HK-2 (cell line): ENCODE measurements around the gene ZFPL1.

Source experiments
- DNase-seq: peaks from one replicate; pipeline ENCODE4 v3.0.0-alpha.2; 2018; ENCODE audit not compliant: unreplicated experiment

Gene ZFPL1

DNA sequence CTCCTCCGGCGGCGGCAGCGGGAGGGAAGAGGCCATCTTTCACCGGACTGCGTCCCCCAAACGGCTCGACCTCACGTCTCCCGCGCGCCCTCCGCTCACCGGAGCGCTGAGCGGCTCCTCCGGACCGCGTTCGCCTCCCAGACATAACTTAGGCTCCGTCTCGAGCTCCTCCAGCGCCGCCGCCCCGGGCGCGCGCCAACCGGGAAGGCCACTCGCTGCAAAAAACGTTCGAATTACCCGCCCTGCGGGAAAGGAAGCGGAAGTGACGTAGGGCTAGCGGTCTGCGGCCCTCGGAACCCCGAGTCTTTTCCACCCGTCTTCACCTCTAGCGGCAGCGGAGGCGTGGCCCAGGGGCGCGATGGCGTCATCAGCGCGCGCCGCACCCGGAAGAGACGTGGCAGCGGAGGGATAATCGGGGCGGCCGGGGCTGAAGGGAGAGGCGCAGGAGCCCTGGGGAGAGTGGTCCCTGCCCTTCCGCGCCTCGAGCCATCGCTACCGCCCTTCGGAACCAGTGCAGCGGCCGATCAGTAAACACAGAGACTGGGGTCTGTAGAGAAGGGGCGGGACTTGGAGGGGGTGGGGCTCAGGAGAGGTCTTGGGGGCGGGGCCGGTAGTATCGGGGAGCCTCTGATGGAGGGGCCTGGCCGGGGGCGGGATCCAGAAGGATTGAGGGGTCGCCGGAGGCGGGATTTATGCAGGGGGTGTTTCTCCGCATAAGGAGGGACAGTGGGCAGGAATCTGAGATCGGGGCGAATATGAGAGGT is at the start of gene ZFPL1, which contains the start of gene CDCA5:
TSS of gene ZFPL1 (plus strand) at position 389 of the 764 bp plus-strand sequence. CDS start 477 bp downstream, outside the sequence.
TSS of gene CDCA5 (minus strand) at position 207 of the 764 bp plus-strand sequence. CDS start at position 145, 62 bp downstream.
- DNase-seq: peak; percentile 88

DNA sequence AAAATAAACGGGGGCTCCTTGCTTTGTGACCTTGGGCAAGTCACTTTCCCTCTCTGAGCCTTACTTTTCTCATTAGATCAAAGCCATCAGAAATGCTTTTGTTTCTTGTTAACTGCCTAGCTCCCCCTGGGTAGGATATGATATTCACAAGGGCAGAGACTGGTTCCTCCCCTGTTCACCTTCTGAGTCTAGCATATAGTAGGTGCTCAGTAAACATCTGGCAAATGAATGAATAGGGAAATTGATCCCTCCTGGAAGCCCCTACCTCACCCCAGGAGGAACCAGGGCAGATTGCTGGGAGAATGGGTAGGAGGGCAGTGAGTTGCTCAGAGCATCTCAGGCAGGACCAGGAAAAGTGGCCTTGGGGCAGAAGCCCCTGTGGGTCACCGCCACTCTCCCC is 49.6 kb upstream of the ZFPL1 start:
- DNase-seq: no peak

DNA sequence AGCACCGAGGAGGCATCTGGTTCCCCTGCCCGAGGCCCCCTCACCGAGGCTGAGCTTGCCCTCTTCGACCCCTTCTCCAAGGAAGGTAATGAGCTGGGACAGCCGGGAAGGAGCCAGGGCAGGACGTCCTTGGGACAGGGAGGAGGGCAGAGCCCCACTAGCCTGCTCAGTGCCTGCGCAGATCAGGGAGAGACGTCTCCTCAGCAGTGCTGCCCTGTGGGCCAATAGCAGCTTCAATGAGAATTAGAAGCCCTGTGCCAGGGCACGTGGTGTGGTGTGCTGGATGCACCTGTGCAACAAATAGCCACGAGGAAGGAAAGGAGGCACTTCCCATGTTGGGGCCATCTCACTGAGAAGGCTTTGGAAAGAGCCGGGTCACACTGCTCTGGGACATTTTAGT is 48.4 kb upstream of the ZFPL1 start:
- DNase-seq: no peak

DNA sequence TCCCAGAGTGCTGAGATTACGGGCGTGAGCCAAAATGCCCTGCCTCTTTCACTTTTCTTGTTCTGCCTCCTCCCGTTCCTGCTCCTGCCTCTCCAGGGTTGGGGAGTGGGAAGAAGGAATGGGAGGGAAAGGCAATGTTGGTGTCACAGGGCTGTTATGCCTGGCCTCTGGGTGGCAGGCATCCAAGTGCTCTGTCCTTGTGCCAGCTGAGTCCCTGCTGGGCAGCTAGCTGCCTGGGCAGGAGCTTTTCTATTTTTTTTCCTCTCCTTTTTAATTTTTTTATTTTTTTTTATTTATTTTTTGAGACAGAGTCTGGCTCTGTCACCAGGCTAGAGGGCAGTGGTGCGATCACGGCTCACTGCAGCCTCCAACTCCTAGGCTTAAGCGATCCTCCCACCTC is 47.1 kb upstream of the ZFPL1 start:
- no peak for DNase-seq

DNA sequence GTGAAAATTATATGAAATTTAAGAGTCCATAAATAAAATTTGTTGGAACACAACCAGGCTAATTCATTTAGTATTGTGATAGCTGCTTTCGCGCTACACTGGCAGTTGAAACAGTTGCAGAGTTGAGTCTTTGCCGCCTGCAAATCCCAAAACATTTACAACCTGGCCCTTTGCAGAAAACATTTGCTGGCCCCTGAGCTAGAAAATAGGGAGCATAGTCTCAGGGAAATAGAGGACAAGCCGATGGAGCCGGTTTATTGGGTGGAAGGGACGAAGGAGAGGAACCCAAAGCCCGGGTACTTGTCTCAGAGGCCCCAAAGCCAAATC is 43.5 kb upstream of the ZFPL1 start:
- DNase-seq: no peak

DNA sequence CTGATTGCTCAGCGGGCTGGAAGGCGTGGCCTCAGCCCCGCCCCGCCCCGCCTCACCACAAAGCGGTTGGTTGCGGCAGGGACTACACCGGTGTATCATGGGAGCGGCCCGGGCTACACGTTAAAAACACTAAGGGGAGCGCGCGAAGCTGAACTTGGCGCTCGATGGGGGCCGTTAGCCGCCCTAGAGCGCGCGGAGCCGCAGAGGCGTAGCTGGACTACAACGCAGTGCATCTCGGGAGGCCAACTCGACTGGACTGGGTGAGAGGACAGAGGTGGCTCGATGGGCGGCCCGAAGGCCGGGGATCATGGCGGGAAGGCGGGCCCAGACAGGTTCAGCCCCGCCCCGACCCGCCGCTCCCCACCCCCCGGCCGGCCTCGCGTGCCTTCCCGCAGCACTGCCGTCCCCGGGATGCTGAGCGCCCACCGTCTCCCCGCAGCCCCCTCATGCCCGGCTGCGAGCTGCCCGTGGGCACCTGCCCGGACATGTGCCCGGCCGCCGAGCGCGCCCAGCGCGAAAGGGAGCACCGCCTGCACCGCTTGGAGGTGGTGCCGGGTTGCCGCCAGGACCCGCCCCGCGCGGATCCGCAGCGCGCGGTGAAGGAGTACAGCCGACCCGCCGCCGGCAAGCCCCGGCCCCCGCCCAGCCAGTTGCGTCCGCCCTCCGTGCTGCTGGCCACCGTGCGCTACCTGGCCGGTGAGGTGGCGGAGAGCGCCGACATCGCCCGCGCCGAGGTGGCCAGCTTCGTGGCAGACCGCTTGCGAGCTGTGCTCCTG is 43.0 kb upstream of the ZFPL1 start, which contains the start of gene SAC3D1:
TSS of gene SAC3D1 (plus strand) at position 364 of the 776 bp plus-strand sequence. CDS start at position 447, 83 bp downstream.
- peak; percentile 88 for DNase-seq

DNA sequence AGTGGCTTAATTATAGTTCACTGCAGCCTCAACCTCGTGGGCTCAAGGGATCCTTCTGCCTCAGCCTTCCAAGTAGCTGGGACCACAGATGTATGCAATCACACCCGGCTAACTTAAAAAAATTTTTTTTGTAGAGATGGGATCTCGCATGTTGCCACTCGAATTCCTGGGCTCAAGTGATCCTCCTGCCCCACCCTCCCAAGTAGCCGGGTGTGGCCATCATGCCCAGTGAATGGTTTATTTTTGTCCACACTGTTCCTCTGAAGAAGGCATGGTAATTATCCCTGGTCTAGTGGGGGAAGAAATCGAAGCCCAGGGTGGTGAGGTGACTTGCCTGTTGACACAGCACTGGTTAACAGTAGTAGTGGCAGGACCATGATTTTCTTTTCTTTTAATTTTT is 41.1 kb upstream of the ZFPL1 start:
- no peak for DNase-seq

DNA sequence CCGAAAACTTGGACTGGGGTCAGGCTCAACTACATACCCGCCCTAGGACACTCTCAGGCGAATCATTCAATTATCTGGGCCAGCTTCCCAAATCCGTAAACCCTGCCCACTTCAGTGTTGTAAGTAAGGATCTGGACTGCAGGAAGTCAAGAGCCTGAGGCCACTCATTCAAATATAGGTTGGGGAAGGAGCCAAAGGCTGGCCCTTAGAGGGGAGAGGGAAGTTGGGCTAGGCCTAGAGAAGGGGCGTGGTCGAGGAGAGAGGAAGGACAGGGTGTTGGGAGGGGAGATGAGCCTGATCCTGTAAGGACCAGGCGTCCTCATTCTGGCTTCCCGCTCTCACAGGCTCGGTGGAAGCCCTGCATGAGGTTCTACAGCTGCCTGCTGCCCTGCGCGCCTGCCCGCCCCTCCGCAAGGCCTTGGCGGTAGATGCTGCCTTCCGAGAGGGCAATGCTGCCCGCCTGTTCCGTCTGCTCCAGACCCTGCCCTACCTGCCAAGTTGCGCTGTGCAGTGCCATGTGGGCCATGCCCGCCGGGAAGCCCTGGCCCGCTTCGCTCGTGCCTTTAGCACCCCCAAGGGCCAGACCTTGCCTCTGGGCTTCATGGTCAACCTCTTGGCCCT is 40.0 kb upstream of the ZFPL1 start:
- DNase-seq: no peak

DNA sequence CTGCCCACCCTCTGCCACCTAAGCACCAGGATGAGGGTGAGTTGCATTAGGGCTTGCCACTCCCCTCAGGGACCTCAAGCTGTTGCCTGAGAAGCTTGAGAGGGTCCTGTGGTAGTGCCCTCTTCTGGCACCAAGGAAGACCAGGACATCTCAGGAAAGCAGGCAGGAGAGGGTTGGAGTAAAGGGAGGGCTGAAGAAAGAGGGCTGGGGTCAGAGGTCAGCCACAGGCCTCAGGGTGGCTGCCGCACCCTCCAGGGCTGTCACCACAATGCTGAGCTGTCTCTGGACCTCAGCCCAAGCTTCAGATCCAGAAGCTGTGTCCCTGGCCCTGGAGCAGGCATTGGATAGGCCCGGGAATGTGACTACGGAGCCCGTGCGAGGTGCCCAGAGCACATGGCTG is 39.0 kb upstream of the ZFPL1 start:
- DNase-seq: no peak

DNA sequence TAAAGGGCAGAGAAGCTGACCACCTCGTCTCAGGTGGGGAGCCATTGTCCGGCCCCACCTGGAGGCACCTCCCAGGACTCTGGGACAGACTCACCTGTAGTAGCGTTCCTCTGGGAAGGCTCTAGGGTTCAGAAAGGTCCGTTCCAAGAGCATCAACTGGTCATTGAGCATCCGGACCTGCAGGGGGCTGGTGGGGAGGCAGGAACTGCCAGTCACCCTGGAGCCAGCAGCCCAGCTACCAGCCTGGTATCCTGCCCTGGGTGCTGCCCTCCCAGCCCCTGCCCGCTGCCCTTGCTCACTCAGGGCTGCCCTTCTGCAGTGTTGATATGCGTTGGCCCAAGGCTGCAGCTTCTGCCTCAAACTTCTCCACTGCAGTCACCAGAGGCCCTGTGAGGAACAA is 38.3 kb upstream of the ZFPL1 start:
- DNase-seq: no peak

DNA sequence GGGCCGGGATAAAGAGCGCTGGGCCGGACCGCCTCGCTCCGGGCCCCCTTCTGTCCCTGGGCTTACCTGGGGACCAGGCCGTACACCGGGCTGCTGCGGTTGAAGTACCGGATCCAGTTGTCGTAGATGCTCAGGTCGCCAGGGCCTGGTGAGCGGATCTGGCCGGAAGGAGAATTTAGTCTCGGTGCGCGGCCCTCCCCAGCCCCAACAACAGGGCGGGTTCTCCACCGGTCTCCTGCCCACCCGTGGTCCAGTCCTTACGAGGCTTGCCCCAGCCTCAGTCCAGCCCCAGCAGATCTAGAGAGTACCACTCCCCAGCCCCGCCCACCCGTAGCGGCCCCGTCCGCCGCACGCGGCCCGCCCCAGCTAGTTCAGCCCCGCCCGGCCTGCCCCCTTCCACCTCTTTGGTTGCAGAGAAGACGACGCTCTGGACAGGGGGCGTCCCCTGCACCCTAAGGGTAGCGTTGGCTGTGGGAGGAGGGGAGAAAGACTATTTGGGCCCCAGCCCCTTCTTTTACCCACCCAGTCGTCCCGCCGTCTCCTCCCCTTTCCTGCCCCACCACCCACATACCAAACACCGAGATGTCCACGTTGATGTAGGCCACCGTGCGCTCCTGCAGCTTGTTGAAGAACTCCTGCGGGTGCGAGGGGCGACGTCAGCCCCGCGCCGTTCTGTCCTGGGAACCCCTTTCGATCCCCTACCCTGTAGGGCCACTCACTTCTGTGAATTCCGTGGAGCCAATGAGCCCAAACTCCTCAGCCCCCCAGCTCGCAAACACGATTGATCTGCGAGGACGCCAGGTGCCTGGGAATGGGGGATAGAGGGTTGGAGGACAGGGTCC is 36.2 kb upstream of the ZFPL1 start:
- DNase-seq: no peak

DNA sequence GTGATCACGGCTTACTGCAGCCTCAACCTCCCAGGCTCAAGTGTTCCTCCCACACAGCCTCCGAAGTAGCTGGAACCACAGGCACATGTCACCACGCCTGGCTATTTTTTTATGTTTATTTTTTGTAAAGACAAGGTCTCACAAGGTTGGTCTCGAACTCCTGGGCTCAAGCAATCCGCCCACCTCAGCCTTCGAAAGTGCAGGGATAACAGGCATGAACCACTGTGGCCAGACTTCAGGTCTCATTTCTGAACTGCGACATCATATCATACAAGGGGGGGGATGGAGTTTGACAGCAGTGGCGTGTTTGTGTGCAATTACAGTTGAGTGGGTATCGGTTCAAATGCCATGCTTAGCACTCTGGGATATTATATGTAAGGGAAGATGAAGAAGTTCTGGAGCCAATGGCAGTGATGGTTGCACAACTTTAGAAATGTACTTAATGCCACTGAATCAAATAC is 32.6 kb upstream of the ZFPL1 start:
- no peak for DNase-seq

DNA sequence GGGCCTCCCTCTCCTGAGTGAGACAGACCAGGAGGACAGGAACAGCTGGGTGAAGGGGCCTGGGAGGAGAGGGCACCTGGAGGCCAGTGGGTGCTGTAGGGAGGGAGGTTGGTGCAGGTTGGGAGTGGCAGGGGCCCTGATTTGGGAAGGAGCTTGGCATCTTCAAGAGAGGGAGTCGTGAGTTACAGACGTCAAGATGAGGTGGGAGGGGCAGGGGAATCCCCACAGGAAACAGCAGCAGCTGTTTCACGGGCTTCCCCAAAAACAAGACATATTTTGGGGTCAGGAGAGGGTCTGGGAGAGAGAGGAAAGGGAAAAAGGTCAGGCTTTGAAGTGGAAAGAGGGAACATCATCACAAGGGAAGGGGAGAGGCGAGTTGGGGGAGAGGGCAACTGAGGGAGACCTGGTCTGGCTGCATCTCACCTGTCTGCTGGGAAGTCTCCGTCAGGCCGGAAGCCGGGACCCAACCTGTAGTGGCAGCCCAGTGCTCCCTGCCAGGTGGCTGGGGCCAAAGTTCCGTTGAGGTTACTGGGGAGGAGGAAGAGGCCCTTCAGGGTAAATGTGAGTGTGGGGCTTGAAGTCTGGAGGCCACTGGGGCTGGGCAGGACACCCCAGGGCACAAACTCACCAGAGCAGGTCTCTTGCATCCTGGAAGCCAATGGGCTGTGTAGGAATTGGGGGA is 30.1 kb upstream of the ZFPL1 start:
- DNase-seq: no peak

DNA sequence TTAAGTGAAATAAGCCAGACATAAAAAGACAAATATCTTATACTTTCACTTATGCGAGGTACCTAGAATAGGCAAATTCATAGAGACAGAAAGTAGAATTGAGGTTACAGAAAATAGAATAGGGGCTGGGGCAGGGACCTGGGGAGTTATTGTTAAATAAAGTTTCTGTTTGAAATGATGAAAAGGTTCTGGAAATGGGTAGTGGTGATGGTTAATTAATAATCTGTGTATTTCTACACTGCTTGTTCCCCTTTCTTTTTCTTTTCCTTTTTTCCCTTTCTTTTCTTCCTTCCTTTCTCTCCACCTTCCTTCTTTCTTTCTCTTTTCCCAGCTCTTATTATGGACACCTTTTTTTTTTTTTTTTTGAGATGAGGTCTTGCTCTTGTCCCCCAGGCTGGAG is 28.5 kb upstream of the ZFPL1 start:
- no peak for DNase-seq

DNA sequence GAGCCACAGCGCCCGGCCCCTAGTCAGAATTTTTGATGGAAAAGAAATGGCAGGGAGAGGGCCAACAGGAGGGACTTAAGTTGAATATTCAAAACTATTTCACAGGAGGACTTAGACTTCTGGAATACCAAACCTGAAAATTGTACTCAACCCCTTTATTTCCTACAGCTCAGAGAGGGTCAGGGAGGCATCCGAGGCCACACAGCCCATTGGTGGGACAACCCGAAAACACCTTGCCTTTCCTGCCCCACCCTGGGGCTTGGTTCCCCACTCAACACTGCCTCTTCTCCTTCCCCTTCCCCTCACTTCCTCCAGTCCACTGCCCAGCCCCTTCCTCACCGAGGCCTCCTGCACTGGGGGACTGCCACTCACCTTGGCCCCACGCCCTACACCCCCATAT is 27.0 kb upstream of the ZFPL1 start:
- no peak for DNase-seq

DNA sequence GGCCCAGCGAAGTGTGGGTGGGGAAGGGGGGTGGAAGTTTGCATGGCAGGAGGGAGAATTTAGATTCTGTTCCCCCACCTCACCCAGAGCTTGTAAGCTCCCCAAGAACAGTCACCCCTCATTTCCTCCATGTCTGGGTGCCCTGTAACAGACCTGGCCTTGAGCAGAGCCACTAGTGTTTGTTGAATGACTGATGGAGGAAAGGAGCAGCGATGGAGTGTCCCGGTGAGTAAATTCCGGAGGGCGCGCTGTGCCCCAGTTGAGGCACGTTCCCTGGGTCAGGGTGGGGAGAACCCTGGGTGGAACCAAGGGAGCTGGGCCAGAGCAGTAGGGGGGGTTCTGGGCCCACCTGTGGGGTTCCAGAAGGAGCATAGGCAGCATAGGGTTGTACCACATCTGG is 26.5 kb upstream of the ZFPL1 start:
- DNase-seq: no peak

DNA sequence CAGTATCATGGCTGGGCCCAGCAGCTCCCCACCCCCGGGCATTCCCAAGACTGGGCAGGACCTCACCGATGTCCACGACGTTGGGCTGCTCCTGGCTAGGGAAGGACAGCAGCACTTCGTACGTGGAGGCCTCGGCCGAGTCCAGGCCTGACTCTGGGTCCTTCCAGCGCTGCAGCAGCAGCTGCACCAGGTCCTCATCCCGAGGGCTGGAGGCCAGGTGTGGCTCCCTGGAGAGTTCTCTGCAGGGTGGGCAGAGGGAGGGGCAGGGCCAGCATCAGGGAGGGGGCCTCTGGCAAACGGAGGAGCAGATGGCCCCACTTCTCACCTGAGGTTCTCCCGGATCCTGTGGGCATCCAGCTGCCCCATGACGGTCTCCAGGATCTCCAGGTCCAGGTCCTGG is 26.0 kb upstream of the ZFPL1 start:
- DNase-seq: no peak

DNA sequence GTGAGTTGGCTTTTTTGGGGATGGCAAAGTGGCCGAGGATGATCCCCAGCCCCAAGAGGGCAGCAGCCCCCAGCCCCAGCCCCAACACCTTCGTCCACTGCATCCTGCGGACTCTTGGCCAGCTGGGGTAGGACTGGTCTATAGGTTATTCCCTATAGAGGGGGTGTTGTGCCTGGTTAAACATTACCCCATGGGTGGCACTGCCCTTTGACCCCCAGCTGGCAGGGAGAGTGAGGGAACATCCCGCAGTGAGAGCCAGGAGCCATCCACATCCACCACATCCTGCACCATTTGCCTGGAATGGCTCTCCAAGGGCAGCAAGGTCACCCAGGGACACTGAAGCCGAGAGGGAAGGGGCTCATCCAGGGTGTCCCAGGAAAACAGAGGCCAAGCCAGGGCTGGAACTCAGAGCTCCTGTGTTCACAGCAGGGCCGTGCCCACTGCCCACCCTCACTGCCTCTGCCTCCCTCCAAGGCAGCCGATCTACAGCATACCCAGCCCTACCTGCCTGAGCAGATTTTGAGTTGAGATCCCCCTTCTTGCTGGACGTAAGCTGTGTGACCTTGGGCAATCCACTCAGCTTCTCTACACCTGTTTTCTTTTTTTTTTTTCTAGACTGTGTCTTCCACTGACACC is 25.5 kb upstream of the ZFPL1 start, which contains the start of gene NAALADL1:
TSS of gene NAALADL1 (minus strand) at position 135 of the 636 bp plus-strand sequence. CDS start at position 103, 32 bp downstream.
- no peak for DNase-seq

DNA sequence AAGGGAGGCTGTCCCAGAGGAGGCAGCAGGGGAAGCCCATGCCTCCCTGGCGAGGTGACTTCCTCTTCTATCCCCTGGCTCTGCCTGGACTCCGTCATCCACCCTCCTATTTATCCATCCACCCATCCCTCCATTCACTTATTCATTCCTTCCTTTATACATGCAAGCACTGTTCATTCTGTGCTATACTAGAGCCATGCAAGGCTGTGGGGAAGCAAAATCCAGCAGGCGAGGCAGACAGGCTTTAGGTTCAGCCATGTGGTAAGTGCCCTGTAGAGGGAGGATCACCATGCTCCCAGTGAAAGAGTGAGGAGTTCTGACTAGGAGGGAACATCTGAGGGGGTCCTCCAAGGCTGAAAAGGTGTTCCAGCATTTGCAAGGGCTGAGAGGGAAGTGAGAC is 24.5 kb upstream of the ZFPL1 start:
- no peak for DNase-seq
